HG03095 (cell line): ENCODE data around the gene GSTO2.

Source experiments
- ATAC-seq: cut with Tn5 transposase; IDR thresholded peaks from one replicate; pipeline ENCODE4 v1.9.1; 2021; ENCODE audit warnings: moderate library complexity; ENCODE audit not compliant: unreplicated experiment

Gene GSTO2

GRCh38 chr10:104307576-104308438 lies 38.8 kb downstream of the GSTO2 start:
- no peak for ATAC-seq

DNA sequence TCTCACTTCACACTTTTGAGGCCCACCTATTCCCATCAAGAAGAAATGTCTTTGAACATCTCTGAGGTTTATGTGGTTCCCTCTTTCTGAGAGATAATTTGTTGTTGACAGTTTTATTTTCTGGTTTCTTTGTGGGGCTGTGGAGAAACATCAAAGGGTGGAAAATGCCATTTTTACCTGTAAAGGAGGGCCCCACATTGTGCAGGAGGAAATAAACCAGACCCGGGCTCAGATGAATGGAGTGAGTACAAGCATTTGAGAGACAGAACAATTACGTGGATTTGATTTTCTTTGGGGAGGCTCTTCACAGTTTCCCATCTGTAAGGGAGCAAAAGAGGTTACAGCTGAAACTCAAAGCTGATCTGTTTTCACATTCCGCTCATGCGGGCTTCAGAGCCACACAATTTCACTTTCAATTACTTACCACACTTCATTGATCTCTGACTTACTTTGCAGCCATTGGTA lies 39.5 kb downstream of the GSTO2 start:
- peak; percentile 73 for ATAC-seq

DNA sequence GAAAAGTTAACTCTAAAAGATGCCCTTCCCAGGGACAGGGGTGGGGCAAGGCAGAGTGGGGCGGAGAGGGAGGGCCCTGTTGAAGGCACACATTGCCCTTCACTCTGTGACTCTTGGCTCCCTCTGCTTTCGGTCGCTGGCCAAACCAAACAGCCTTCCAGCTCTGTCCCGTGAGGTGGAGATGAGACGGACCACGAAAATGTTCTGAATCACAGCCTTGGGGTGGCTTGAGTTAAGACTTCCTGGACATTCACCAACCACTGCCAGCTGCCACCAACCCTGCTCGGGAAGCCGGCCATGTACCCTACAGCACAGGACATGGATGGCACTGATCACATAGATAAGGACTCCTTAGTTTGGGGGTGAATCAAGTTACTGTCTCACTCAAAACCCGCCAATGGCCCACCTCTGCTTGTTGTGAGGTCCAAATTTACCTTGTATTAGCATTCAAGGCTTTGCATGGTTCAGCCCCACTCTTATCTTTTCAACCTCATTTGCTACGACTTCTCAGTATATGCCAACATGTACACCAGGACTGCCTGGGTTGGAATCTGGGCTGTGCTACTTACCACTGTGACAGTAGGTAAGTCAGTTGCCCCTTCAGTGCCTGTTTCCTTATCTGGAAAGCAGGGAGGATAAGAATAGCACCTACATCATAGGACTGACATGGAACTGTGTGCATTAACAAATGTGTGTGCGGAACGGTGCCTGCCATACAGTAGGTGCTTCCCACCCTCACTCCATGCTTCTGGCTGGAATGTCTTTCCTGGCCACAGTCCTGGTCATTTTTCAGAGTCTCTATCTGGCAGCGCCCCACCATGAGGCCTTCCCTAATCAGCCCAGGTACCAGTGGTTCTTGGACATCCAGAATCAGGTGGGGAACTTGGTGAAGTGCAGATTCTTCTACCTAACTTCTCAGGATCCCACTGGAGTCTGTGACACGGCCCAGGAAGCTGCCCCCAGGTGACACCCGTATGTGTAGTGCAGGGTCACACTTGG lies 41.3 kb downstream of the GSTO2 start:
- ATAC-seq, result no peak

GRCh38 chr10:104311184-104311720 lies 42.3 kb downstream of the GSTO2 start:
- no peak for ATAC-seq

DNA sequence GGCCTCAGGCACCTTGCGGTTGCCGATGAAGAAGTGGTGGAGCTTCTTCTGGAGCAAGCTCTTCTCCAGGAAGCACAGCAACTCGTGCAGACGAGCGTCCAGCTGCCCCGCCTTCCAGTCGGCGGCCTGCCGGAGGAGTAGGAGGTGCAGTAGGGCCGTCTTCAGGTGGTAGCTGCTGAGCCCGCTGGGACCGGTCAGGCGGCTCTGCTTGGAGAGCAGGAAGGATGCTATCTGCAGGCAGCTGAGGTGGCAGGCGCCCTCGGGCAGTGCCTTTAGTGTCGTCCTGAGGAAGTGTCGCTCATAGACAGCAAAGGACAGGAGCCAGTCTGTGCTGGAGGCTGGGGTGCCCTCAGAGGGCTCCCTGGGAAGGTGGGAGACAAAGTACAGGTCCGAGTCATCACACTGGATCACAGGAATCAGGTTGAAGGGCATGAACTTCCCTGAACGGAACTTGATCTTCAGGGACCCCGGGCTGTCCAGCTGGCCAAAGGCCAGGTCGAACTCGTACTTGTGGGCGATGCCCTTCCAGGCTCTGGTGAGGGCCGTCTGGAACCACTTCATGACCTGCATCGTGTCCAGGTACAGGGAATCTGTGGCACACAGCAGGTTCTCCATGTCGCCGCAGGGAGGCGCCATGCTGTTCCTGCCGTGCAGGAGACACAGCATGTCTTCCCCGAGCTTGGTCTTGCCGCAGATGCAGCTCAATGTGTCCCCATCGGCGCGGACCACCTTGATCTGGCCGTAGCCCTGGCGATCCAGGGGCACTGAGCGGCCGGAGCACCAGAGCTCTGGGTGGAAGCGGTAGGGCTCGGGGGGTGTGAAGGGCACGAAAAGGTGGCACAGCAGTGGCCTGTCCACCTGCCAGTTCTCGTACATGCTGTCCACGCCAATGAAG lies 45.9 kb downstream of the GSTO2 start:
- no peak for ATAC-seq

- no peak for ATAC-seq
These were observed 46.5 kb downstream of the GSTO2 start for GRCh38 chr10:104315486-104315921.

DNA sequence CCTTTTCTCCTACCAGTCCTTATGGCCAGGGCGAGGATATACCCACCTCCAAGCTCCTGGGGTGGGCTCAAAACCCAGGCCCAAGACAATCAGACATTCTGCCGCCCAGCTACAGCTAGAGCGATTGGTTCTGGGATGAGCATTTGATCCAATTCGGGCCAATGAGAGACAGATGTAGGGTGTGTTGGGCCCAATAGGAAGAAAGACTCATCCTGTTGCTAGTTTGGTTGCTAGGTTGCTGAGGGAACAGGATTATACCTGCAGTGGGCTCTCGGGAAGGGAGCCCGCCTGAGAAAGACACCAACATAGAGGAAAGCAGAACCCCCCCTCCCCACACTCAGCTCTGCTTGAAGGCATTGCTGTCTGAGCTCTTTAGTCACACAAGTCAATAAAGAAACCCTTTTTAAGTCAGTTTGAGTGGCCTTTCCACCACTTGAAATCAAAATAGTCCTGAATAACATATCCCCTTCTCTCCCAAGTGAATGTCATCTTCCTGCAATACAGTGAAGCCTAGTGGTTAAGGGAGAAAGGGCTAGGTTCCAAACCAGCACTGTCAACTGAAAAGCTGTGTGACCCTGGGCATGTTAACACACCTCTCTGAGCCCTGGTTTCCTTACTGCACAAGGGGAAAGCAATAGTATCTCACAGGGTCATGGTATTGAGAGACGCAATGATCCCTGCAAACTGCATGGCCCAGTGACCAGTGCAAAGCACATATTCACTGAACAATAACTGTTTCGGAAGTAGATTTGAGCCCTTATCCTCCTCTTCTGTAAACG lies 47.5 kb downstream of the GSTO2 start:
- ATAC-seq, result no peak

GRCh38 chr10:104317269-104317710 lies 48.3 kb downstream of the GSTO2 start:
- ATAC-seq, result peak; percentile 42

DNA sequence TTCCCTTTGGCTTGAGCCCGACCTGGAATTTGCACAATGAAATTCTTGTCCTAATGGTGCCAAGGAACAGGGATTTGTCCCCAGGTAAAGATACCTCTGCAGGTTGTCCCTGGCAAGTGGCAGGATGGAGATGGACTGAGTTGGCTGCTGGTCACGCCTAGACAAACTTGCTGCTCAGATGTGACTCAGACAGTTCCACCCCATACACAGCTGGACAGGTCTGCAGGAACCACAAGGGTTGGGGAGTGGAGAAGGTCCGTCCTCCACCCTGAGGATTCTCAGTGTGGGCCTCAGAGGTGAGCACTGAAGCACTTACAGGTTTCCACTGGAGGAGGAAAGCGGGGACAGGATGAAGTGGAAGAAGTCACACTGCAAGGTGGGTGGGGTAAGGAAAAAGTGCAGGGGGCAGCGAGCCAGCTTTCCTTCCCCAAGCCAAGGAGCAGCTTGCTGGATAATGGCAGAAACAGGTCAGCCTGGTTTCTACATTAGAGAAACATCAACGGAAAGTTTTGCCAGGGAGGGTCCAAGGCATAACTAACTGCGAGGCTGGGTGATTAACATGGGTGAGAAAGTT lies 48.8 kb downstream of the GSTO2 start:
- peak; percentile 38 for ATAC-seq

- ATAC-seq, result no peak
These were observed 49.3 kb downstream of the GSTO2 start for GRCh38 chr10:104318326-104318725.

DNA sequence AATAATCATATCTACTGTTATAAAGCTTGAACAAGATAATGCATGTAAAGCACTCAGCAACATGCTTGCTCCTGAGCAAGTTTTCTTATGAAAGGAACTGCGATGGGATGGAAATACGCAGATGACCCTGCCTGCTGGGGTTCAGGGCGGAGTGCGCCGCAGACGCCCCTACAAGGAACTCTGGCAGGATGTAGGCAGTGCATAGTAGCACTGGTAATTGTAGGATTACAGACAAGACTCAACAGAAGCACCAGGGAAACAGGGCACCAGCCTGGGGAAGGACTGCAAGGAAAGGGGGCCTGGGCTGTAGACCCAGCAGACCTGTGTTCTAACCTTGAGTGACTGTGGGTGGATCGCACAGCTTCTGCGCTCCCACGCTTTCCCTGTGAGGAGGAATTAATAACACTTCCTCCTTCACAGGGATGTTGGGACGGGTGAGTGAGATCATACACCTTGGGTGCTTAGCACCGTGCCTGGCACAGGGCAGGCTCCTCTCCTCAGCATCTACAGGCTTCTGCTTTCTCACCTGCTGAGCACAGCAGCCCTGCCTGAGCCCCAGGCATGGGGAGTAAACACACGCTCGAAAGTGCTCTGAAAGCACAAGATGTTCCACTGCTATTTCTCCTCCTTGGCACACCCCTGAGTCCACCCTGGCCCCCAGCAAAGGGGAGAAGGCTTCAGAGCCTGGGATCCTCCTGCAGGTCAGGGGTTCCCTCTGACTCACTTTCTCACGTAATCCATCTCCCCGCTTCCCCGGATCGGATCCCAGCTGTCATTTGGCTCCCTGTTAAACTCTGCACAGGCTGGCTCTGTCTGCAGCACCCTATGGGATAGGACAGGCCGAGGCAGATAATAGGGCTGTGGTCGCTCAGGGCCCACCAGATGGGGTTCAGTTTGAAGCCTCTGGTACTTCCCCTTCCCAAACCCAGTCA lies 50.1 kb downstream of the GSTO2 start:
- ATAC-seq, result no peak

DNA sequence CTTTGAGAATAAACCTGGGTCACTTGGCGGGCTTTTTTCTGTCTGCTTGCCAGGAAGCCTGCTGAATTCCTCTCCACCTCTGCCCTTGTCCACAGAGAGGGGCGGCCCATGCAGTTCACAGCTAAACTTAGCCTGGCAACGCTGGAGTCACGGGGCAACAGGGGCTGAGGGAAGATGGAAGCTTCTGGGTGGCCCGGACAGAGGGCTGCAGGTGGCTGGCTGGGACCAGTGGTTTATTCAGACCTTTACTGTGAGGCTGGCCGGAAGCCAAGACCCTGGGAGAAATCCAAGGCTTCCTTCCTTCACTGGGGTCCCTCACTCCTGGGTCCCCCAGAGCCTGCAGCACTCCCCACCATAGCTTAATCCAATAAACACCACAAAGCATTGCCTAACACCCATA lies 52.2 kb downstream of the GSTO2 start:
- no peak for ATAC-seq

DNA sequence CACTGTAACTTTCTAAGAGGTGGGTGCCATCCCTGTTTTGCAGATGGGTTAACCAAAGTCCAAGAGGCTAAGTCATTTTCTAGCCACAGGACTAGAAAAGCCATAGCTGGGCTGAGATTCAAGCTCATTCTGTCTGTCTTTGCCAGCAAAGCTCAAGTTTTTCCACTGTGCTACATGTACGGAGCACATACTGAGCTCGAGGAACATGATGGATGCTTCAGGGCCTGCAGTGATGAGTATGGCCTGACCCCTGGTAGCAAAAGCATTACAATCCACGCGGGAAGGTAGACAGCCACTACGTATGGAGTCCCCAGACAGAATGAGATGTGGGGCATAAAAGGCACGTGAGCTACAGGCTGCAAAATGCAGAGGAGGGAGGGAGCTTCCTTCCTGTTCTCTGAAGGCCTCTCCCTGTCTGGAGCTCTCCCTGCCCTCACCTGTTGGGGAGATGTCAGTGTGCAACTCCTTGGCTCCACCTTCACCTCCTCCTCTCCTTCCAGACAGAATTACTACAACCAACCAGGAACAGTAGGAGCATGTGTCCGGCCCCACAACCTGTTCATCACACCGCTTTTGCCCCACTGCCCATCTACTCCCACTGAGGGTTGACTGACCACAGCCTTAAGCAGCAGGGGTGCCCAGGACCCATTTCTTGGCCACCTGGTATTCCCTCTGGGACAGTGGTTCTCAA lies 52.9 kb downstream of the GSTO2 start:
- ATAC-seq, result no peak

- ATAC-seq, result no peak
These were observed 53.4 kb downstream of the GSTO2 start for GRCh38 chr10:104322416-104322782.

DNA sequence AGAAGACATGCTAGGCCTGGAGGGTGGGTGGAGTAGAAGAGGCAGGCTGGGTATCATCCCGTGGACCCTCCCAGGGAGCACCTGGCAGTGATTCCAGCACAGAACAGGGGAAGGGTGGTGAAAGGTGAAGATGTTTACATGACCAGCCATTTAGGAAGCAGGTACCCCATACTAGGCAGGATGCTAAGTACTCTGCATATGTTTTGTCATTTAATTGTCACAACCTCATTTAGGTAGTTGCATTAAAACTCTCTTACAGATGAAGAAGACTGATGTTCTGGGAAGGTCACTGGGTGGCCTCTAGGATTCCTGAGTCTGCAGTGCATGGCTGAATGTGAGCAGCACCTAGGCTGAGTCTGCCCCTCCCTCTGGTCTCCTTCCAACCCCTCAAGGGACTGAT lies 54.1 kb downstream of the GSTO2 start:
- no peak for ATAC-seq

GRCh38 chr10:104323760-104324201 lies 54.8 kb downstream of the GSTO2 start:
- no peak for ATAC-seq

- no peak for ATAC-seq
These were observed 55.3 kb downstream of the GSTO2 start for GRCh38 chr10:104324221-104324686.
